Type B pancreatic cell (in vitro differentiated cells): ENCODE results near the gene PLEKHG1. TPM values are rescaled to one million over a fixed set of nuclear protein-coding genes. Genes with fewer than 3 reads are reported as not detected.

Source experiments
- DNase-seq: peaks from one replicate; pipeline ENCODE4 v3.0.0; 2021; ENCODE audit warnings: mixed read lengths; ENCODE audit not compliant: unreplicated experiment; ENCODE audit errors: extremely low spot score
- H3K27ac Mint-ChIP-seq: 2 replicates; pipeline ENCODE4 v1.8.0; 2021; ENCODE audit warnings: mild to moderate bottlenecking, mixed read lengths
- H3K27me3 Mint-ChIP-seq: 2 replicates; pipeline ENCODE4 v1.8.0; 2021; ENCODE audit warnings: mixed read lengths
- H3K36me3 Mint-ChIP-seq: 2 replicates; pipeline ENCODE4 v1.8.0; 2021; ENCODE audit warnings: mixed read lengths
- H3K4me1 Mint-ChIP-seq: one replicate; pipeline ENCODE4 v1.8.0; 2021; ENCODE audit warnings: mixed read lengths; ENCODE audit not compliant: unreplicated experiment
- H3K4me3 Mint-ChIP-seq: 2 replicates; pipeline ENCODE4 v1.8.0; 2021; ENCODE audit warnings: mild to moderate bottlenecking, mixed read lengths
- H3K9me3 Mint-ChIP-seq: 2 replicates; pipeline ENCODE4 v1.8.0; 2021; ENCODE audit warnings: mixed read lengths
- total RNA-seq: library from RNA; stranded (reverse); gene quantifications from 2 replicates; pipeline ENCODE4 v1.2.1, GENCODE V29; 2021; ENCODE audit warnings: low replicate concordance
- TF ChIP-seq, protein P1 (sequence below): fragments of 200-600 bp; sonication (generic); conservative IDR thresholded peaks from 2 replicates; pipeline ENCODE4 v1.5.0; 2021; ENCODE audit warnings: antibody characterized with exemption, mild to moderate bottlenecking

The PLEKHG1 gene
- total RNA-seq, 1 donor from 2014 or later, result 58.2 TPM

DNA sequence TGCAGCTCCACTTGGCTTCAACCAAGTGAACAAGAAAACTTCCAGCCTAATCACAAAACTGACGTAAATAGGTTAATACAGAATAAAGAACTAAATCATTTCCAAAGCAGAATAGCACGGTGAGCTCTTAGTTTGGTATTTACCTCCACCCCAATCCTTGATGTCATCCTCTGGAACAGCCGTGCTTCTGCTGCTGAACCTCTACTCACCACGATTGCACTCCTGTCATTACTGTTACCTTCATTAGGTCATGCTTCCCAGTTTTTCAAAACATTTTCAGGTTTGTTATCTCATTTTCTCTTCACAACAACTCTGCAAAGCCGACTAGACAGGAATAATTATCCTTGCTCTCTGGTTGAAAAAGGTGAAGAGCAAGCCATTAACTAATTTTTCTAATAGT lies 15.6 kb upstream of the PLEKHG1 start:
- no peaks in the 10 kb centered on the region for H3K36me3 Mint-ChIP-seq
- H3K27ac Mint-ChIP-seq, result no peak overlapping the region
- H3K9me3 Mint-ChIP-seq, result no peaks in the 10 kb centered on the region
- no peak overlapping the region for H3K4me3 Mint-ChIP-seq
- TF ChIP-seq, protein P1, sequence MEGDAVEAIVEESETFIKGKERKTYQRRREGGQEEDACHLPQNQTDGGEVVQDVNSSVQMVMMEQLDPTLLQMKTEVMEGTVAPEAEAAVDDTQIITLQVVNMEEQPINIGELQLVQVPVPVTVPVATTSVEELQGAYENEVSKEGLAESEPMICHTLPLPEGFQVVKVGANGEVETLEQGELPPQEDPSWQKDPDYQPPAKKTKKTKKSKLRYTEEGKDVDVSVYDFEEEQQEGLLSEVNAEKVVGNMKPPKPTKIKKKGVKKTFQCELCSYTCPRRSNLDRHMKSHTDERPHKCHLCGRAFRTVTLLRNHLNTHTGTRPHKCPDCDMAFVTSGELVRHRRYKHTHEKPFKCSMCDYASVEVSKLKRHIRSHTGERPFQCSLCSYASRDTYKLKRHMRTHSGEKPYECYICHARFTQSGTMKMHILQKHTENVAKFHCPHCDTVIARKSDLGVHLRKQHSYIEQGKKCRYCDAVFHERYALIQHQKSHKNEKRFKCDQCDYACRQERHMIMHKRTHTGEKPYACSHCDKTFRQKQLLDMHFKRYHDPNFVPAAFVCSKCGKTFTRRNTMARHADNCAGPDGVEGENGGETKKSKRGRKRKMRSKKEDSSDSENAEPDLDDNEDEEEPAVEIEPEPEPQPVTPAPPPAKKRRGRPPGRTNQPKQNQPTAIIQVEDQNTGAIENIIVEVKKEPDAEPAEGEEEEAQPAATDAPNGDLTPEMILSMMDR, result no peak
- DNase-seq, result no peak
- H3K4me1 Mint-ChIP-seq, result peaks cover 24% of the 10 kb centered on the region
- H3K27me3 Mint-ChIP-seq, result no peaks in the 10 kb centered on the region

DNA sequence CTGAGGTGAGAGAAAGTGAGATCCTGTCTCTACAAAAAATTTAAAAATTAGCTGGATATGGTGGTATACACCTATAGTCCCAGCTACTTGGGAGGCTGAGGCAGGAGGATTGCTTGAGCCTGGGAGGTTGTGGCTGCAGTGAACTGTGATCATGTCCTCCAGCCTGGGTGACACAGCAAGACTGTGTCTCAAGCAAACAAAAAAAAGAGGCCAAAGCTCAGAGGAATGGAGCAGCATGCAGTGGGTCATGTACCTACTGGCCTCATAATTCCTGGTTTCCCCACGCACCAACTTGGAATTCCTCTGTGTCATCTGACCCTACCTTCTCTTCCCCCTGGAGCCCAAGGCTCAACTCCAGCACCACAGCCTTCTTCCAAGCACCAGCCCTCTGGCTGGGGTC lies 15.1 kb upstream of the PLEKHG1 start:
- Mint-ChIP-seq H3K4me3 (no peak overlapping the region), H3K9me3 (no peaks in the 10 kb centered on the region), H3K36me3 (no peaks in the 10 kb centered on the region), H3K27me3 (no peaks in the 10 kb centered on the region), H3K27ac (no peak overlapping the region), H3K4me1 (peaks cover 24% of the 10 kb centered on the region)
- TF ChIP-seq, protein P1, result no peak
- no peak for DNase-seq

DNA sequence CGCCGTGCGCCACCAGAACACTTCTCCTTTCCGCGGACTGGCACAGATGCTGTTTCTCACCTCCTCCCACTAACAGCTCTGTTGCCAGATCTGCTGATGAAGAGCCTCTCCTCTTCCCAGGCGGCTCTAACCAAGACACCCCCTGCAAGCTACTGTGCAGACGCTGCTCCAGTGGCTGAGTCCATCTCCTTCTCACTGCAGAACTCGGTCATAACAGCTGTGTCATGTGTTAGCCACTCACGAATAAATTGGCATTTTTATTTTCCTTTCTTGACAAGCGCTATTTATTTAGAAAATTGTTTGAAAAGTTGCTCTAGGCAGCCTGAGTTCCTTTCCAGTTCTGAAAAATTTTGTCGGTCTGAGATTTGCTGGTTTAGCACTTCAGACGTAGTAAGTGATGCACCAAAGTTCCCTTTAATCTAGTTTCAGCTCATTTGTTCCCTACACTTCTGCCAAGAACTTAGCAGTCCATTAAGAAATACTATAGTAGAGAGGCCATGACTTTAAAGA lies 12.8 kb upstream of the PLEKHG1 start:
- Mint-ChIP-seq H3K9me3 (peaks cover 1% of the 10 kb centered on the region), H3K27ac (no peak overlapping the region)
- TF ChIP-seq, protein P1, result no peak

DNA sequence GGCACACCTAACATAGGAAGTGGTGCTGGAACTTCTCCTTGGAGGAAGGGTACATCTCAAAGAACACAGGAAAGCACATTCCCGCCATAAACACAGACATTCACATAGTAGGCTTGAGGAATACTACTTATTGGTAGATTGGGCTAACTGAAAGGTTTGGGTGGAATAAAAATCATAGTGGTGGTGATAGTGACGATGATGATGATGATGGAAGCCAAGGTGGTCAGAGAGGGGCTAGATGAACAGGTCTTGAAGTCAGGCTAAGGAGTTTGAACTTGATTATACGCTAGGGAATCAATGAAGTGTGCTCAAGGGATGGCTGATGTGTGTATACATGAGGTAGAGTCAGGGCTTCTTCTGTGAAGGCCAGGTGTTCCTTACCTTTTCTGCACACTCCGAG lies 12.0 kb upstream of the PLEKHG1 start:
- no peak overlapping the region for H3K4me3 Mint-ChIP-seq
- H3K9me3 Mint-ChIP-seq, result peaks cover 8% of the 10 kb centered on the region
- peaks cover 19% of the 10 kb centered on the region for H3K4me1 Mint-ChIP-seq
- no peaks in the 10 kb centered on the region for H3K36me3 Mint-ChIP-seq
- peaks cover 5% of the 10 kb centered on the region for H3K27me3 Mint-ChIP-seq
- no peak overlapping the region for H3K27ac Mint-ChIP-seq
- TF ChIP-seq, protein P1, result no peak
- DNase-seq, result no peak

More for the DNA sequence above, 12.8 kb upstream of the PLEKHG1 start:
- Mint-ChIP-seq H3K27me3 (no peaks in the 10 kb centered on the region), H3K36me3 (no peaks in the 10 kb centered on the region), H3K4me1 (peaks cover 24% of the 10 kb centered on the region), H3K4me3 (no peak overlapping the region)
- no peak for DNase-seq

DNA sequence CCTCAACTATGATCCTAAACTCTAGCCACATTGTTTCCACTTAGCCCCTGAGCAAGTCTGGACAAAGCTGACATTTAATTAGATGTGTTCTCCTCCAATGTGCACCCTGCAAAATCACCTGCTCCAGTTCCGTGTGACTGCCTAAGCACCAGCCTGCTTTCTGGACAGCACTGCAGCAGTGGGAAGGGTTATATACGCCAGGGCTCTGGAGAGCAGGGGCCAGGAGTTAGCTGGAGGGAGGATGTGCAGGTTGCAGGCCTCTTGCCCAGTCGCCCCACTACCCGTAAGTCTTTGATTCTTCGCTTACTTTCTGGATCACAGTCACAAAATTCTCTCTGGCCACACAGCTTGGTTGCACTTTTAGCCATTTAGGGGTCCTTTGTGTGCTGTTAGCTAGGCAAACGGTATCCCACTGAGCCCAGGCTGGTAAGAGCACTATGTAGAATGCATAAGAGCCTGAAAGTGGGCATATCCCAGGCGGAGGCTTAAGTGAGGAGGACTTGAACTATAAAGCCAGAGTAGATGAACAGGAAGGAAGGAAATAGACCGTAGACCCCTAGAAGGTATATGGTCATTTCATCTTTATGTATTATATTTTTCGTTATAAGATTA lies 10.7 kb upstream of the PLEKHG1 start:
- DNase-seq, result no peak
- Mint-ChIP-seq H3K4me3 (no peak overlapping the region), H3K4me1 (peaks cover 10% of the 10 kb centered on the region), H3K27ac (no peak overlapping the region), H3K27me3 (peaks cover 5% of the 10 kb centered on the region), H3K36me3 (no peaks in the 10 kb centered on the region), H3K9me3 (peaks cover 8% of the 10 kb centered on the region)
- TF ChIP-seq, protein P1, result no peak
